ENCODE data around the gene ITGA6. TPM values are rescaled to one million over a fixed set of nuclear protein-coding genes. Genes with fewer than 3 reads are reported as not detected.
A peak's percentile ranks its signal among the peaks of the same experiment; 100 is the strongest.

The ITGA6 gene
- total and polyA plus RNA-seq, 2 experiments from 2014 or later: 32.9 to 124 TPM

- Histone ChIP-seq H3K79me2 (replicated peaks; ENCODE audit: insufficient read depth) (no peaks in the 10 kb centered on the region), H3K4me2 (no peak overlapping the region), H3K36me3 (ENCODE audit: insufficient read depth) (peaks cover 41% of the 10 kb centered on the region), H3K4me1 (ENCODE audit: insufficient read depth) (no peaks in the 10 kb centered on the region), H3F3A (replicated peaks; ENCODE audit: low read depth) (no peaks in the 10 kb centered on the region), H3K27me3 (ENCODE audit: insufficient read depth) (no peaks in the 10 kb centered on the region), H3K27ac (ENCODE audit: low read depth) (no peak overlapping the region), H3K4me3 (no peak overlapping the region), H2AFZ (no peak overlapping the region), H4K20me1 (replicated peaks; ENCODE audit: insufficient read depth) (no peaks in the 10 kb centered on the region; the same call in 1 of the 2 replicates), H3K9me2 (ENCODE audit: insufficient read depth) (no peaks in the 10 kb centered on the region)
- Mint-ChIP-seq H3K27ac (no peak overlapping the region), H3K27me3 (ENCODE audit: insufficient read depth, low read depth, poor library complexity) (no peaks in the 10 kb centered on the region), H3K9me3 (no peaks in the 10 kb centered on the region), H3K4me3 (no peak overlapping the region), H3K4me1 (no peaks in the 10 kb centered on the region), H3K36me3 (ENCODE audit: low read depth) (peaks cover 65% of the 10 kb centered on the region)
- DNase-seq (ENCODE audit: low spot score): peak; percentile 35
- no peak for ATAC-seq
- TF ChIP-seq EZH2 (IDR thresholded peaks at IDR 0.05; ENCODE audit: low read depth, unreplicated experiment): no peak
- TF ChIP-seq, protein P1, sequence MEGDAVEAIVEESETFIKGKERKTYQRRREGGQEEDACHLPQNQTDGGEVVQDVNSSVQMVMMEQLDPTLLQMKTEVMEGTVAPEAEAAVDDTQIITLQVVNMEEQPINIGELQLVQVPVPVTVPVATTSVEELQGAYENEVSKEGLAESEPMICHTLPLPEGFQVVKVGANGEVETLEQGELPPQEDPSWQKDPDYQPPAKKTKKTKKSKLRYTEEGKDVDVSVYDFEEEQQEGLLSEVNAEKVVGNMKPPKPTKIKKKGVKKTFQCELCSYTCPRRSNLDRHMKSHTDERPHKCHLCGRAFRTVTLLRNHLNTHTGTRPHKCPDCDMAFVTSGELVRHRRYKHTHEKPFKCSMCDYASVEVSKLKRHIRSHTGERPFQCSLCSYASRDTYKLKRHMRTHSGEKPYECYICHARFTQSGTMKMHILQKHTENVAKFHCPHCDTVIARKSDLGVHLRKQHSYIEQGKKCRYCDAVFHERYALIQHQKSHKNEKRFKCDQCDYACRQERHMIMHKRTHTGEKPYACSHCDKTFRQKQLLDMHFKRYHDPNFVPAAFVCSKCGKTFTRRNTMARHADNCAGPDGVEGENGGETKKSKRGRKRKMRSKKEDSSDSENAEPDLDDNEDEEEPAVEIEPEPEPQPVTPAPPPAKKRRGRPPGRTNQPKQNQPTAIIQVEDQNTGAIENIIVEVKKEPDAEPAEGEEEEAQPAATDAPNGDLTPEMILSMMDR (conservative IDR thresholded peaks at IDR 0.05; ENCODE audit: low read depth in 2 of 2): peak; percentile 37 to 50
- no peak for TF ChIP-seq NANOG (IDR thresholded peaks at IDR 0.05; ENCODE audit: borderline replicate concordance)
These were observed 56.9 kb downstream of the ITGA6 start for GRCh38 chr2:172484253-172484652.

- Histone ChIP-seq H3K9me2 (ENCODE audit: insufficient read depth) (no peaks in the 10 kb centered on the region), H3K4me1 (ENCODE audit: insufficient read depth) (no peaks in the 10 kb centered on the region), H2AFZ (no peak overlapping the region), H3K27me3 (ENCODE audit: insufficient read depth) (no peaks in the 10 kb centered on the region), H3K79me2 (replicated peaks; ENCODE audit: insufficient read depth) (no peaks in the 10 kb centered on the region), H3K27ac (ENCODE audit: low read depth) (no peak overlapping the region), H3F3A (replicated peaks; ENCODE audit: low read depth) (no peaks in the 10 kb centered on the region), H3K4me3 (no peak overlapping the region), H3K36me3 (ENCODE audit: insufficient read depth) (peaks cover 36% of the 10 kb centered on the region), H3K4me2 (no peak overlapping the region), H4K20me1 (replicated peaks; ENCODE audit: insufficient read depth) (no peaks in the 10 kb centered on the region; the same call in 1 of the 2 replicates)
- Mint-ChIP-seq H3K4me1 (no peaks in the 10 kb centered on the region), H3K27ac (no peak overlapping the region), H3K36me3 (ENCODE audit: low read depth) (peaks cover 66% of the 10 kb centered on the region), H3K4me3 (no peak overlapping the region), H3K9me3 (no peaks in the 10 kb centered on the region), H3K27me3 (ENCODE audit: insufficient read depth, low read depth, poor library complexity) (no peaks in the 10 kb centered on the region)
- ATAC-seq: no peak
- DNase-seq (ENCODE audit: low spot score): no peak
- TF ChIP-seq ZNF462 (CRISPR knock-in tag; IDR thresholded peaks at IDR 0.05) (no peak), REST (IDR thresholded peaks at IDR 0.05; ENCODE audit: unreplicated experiment) (no peak), POLR2AphosphoS5 (IDR thresholded peaks at IDR 0.05; ENCODE audit: low read depth) (no peak), JUNB (IDR thresholded peaks at IDR 0.05; ENCODE audit: unreplicated experiment) (no peak)
- TF ChIP-seq, protein P1 (conservative IDR thresholded peaks at IDR 0.05; ENCODE audit: low read depth in 2 of 2): no peak
These were observed 57.3 kb downstream of the ITGA6 start for GRCh38 chr2:172484706-172485105.

Measured in GM23338 (cell line).